Measurements from ENCODE around the gene IDH3G.

Gene IDH3G

DNA sequence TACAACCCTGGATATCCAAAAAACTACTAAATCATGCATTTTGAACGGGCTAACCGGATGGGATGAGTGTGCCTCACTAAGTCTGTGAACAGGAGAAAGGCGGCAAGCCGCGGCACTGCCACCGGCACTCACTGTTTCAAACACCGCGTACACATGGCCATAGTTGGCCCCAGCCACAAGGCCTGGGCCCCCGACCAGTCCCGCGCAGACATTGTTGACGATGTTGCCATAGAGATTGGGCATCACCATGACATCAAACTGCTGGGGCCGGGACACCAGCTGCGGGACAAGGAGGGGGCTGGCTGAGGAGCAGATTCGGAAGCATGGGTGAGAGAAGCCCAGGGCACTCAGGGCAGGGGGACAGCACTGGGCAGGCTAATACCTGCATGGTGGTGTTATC, 7.5 kb downstream of the IDH3G start:
- no CpG with 5 or more reads among the region's 15 CpGs for WGBS (ENCODE audit: insufficient coverage, insufficient read length)
- Histone ChIP-seq H3K27me3 (ENCODE audit: control insufficient read depth, insufficient read depth, low read length) (no peaks in the 10 kb centered on the region), H3K4me1 (ENCODE audit: control insufficient read depth, insufficient read depth, low read length) (no peaks in the 10 kb centered on the region), H3K36me3 (ENCODE audit: control insufficient read depth, insufficient read depth, low read length) (peaks cover 9% of the 10 kb centered on the region), H3K9me3 (ENCODE audit: control insufficient read depth, insufficient read depth, low read length) (no peaks in the 10 kb centered on the region), H3K27ac (ENCODE audit: low read length) (no peak overlapping the region), H3K4me3 (ENCODE audit: low read length) (no peak overlapping the region)
- no peak for DNase-seq (ENCODE audit: low read depth, low spot score)

- Histone ChIP-seq H3K36me3 (ENCODE audit: control insufficient read depth, insufficient read depth, low read length) (peaks cover 9% of the 10 kb centered on the region), H3K4me1 (ENCODE audit: control insufficient read depth, insufficient read depth, low read length) (no peaks in the 10 kb centered on the region), H3K27me3 (ENCODE audit: control insufficient read depth, insufficient read depth, low read length) (no peaks in the 10 kb centered on the region), H3K27ac (ENCODE audit: low read length) (no peak overlapping the region), H3K4me3 (ENCODE audit: low read length) (no peak overlapping the region), H3K9me3 (ENCODE audit: control insufficient read depth, insufficient read depth, low read length) (no peaks in the 10 kb centered on the region)
- WGBS (ENCODE audit: insufficient coverage, insufficient read length): no CpG with 5 or more reads among the region's 27 CpGs
- DNase-seq (ENCODE audit: low read depth, low spot score): no peak
Observed at GRCh38 chrX:153784325-153784967, 9.7 kb downstream of the IDH3G start.

GRCh38 chrX:153783378-153784013, 10.7 kb downstream of the IDH3G start:
- Histone ChIP-seq H3K9me3 (ENCODE audit: control insufficient read depth, insufficient read depth, low read length) (no peaks in the 10 kb centered on the region), H3K4me3 (ENCODE audit: low read length) (no peak overlapping the region), H3K36me3 (ENCODE audit: control insufficient read depth, insufficient read depth, low read length) (peaks cover 9% of the 10 kb centered on the region), H3K27ac (ENCODE audit: low read length) (no peak overlapping the region), H3K4me1 (ENCODE audit: control insufficient read depth, insufficient read depth, low read length) (no peaks in the 10 kb centered on the region), H3K27me3 (ENCODE audit: control insufficient read depth, insufficient read depth, low read length) (no peaks in the 10 kb centered on the region)
- WGBS (ENCODE audit: insufficient coverage, insufficient read length): no CpG with 5 or more reads among the region's 24 CpGs
- DNase-seq (ENCODE audit: low read depth, low spot score): no peak

DNA sequence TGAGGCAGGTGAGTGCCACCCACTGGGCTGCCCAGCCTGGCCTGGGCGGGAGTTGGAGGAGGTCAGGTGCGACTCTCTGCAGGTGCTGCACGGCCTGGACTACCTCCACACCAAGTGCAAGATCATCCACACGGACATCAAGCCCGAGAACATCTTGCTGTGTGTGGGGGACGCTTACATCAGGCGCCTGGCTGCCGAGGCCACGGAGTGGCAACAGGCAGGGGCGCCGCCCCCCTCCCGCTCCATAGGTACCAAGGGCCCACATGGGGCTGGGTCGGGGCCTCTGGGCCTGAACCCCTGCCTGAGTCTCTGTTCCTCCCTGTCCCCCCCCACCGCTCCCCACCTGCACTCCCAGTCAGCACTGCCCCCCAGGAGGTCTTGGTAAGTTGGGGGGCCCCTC, 11.3 kb downstream of the IDH3G start:
- H3K4me3 ChIP-seq (ENCODE audit: low read length): no peak overlapping the region
- peaks cover 9% of the 10 kb centered on the region for H3K36me3 ChIP-seq (ENCODE audit: control insufficient read depth, insufficient read depth, low read length)
- H3K9me3 ChIP-seq (ENCODE audit: control insufficient read depth, insufficient read depth, low read length): no peaks in the 10 kb centered on the region
- no peaks in the 10 kb centered on the region for H3K27me3 ChIP-seq (ENCODE audit: control insufficient read depth, insufficient read depth, low read length)
- no CpG with 5 or more reads among the region's 14 CpGs for WGBS (ENCODE audit: insufficient coverage, insufficient read length)
- no peaks in the 10 kb centered on the region for H3K4me1 ChIP-seq (ENCODE audit: control insufficient read depth, insufficient read depth, low read length)
- no peak overlapping the region for H3K27ac ChIP-seq (ENCODE audit: low read length)
- no peak for DNase-seq (ENCODE audit: low read depth, low spot score)

- WGBS (ENCODE audit: insufficient coverage, insufficient read length): no CpG with 5 or more reads among the region's 11 CpGs
- Histone ChIP-seq H3K27me3 (ENCODE audit: control insufficient read depth, insufficient read depth, low read length) (no peaks in the 10 kb centered on the region), H3K27ac (ENCODE audit: low read length) (no peak overlapping the region), H3K4me3 (ENCODE audit: low read length) (no peak overlapping the region), H3K4me1 (ENCODE audit: control insufficient read depth, insufficient read depth, low read length) (no peaks in the 10 kb centered on the region), H3K36me3 (ENCODE audit: control insufficient read depth, insufficient read depth, low read length) (peaks cover 9% of the 10 kb centered on the region), H3K9me3 (ENCODE audit: control insufficient read depth, insufficient read depth, low read length) (no peaks in the 10 kb centered on the region)
- no peak for DNase-seq (ENCODE audit: low read depth, low spot score)
Observed at GRCh38 chrX:153782313-153782712, 11.9 kb downstream of the IDH3G start.

DNA sequence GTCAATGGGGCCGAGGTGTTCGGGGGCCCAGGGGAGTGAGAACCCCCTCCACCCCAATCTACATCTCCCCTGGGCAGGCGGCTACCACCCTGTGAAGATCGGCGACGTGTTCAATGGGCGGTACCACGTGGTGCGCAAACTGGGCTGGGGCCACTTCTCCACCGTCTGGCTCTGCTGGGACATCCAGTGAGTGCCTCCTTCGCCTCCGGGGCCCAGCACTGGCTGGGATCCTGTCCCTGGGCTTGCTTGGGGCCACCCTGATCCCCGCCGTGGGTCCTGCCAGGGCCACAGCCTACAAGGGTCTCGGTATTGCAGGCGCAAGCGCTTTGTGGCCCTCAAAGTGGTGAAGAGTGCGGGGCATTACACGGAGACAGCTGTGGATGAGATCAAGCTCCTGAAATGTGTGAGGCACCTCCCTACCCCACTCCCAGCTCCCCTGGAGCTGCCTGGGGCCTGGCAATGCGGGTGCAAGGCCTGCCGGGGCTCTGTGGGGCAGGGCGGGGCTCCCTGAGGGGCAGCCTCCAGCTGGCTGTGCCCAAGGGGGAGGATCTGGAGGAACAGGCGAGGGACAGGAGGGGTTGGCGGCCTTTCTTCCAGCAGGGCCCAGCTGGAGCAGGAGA, 12.6 kb downstream of the IDH3G start:
- H3K27me3 ChIP-seq (ENCODE audit: control insufficient read depth, insufficient read depth, low read length): no peaks in the 10 kb centered on the region
- WGBS (ENCODE audit: insufficient coverage, insufficient read length): no CpG with 5 or more reads among the region's 24 CpGs
- no peak for DNase-seq (ENCODE audit: low read depth, low spot score)
- H3K27ac ChIP-seq (ENCODE audit: low read length): no peak overlapping the region
- H3K36me3 ChIP-seq (ENCODE audit: control insufficient read depth, insufficient read depth, low read length): peaks cover 9% of the 10 kb centered on the region
- H3K4me1 ChIP-seq (ENCODE audit: control insufficient read depth, insufficient read depth, low read length): no peaks in the 10 kb centered on the region
- H3K4me3 ChIP-seq (ENCODE audit: low read length): no peak overlapping the region
- H3K9me3 ChIP-seq (ENCODE audit: control insufficient read depth, insufficient read depth, low read length): no peaks in the 10 kb centered on the region

- no CpG with 5 or more reads among the region's 52 CpGs for WGBS (ENCODE audit: insufficient coverage, insufficient read length)
- Histone ChIP-seq H3K4me3 (ENCODE audit: low read length) (no peak within 1 kb of the TSS), H3K27ac (ENCODE audit: low read length) (no peak within 1 kb of the TSS), H3K27me3 (ENCODE audit: control insufficient read depth, insufficient read depth, low read length) (no peaks in the 10 kb centered on the region), H3K36me3 (ENCODE audit: control insufficient read depth, insufficient read depth, low read length) (peaks cover 6% of the 10 kb centered on the region; the same call in 1 of the 2 replicates), H3K4me1 (ENCODE audit: control insufficient read depth, insufficient read depth, low read length) (no peaks in the 10 kb centered on the region), H3K9me3 (ENCODE audit: control insufficient read depth, insufficient read depth, low read length) (no peaks in the 10 kb centered on the region)
- no peak for DNase-seq (ENCODE audit: low read depth, low spot score)
Observed at GRCh38 chrX:153780678-153781427, 13.3 kb downstream of the IDH3G start, which contains the start of gene SRPK3. Gene SRPK3, plus strand, starts transcription at chrX:153781041. Its CDS starts 46 bp downstream, at chrX:153781087.

- no peak overlapping the region for H3K4me3 ChIP-seq (ENCODE audit: low read length)
- H3K27ac ChIP-seq (ENCODE audit: low read length): no peak overlapping the region
- WGBS (ENCODE audit: insufficient coverage, insufficient read length): no CpG with 5 or more reads among the region's 18 CpGs
- no peak for DNase-seq (ENCODE audit: low read depth, low spot score)
- H3K4me1 ChIP-seq (ENCODE audit: control insufficient read depth, insufficient read depth, low read length): no peaks in the 10 kb centered on the region
- H3K9me3 ChIP-seq (ENCODE audit: control insufficient read depth, insufficient read depth, low read length): no peaks in the 10 kb centered on the region
- H3K27me3 ChIP-seq (ENCODE audit: control insufficient read depth, insufficient read depth, low read length): no peaks in the 10 kb centered on the region
- H3K36me3 ChIP-seq (ENCODE audit: control insufficient read depth, insufficient read depth, low read length): peaks cover 2% of the 10 kb centered on the region; the same call in 1 of the 2 replicates
Observed at GRCh38 chrX:153779891-153780677, 14.1 kb downstream of the IDH3G start.

- H3K27ac ChIP-seq (ENCODE audit: low read length): no peak overlapping the region
- H3K9me3 ChIP-seq (ENCODE audit: control insufficient read depth, insufficient read depth, low read length): no peaks in the 10 kb centered on the region
- no peak overlapping the region for H3K4me3 ChIP-seq (ENCODE audit: low read length)
- H3K27me3 ChIP-seq (ENCODE audit: control insufficient read depth, insufficient read depth, low read length): no peaks in the 10 kb centered on the region
- DNase-seq (ENCODE audit: low read depth, low spot score): no peak
- H3K36me3 ChIP-seq (ENCODE audit: control insufficient read depth, insufficient read depth, low read length): peaks cover 2% of the 10 kb centered on the region; the same call in 1 of the 2 replicates
- no peaks in the 10 kb centered on the region for H3K4me1 ChIP-seq (ENCODE audit: control insufficient read depth, insufficient read depth, low read length)
- no CpG with 5 or more reads among the region's 16 CpGs for WGBS (ENCODE audit: insufficient coverage, insufficient read length)
Observed at GRCh38 chrX:153778684-153779101, 15.5 kb downstream of the IDH3G start.

DNA sequence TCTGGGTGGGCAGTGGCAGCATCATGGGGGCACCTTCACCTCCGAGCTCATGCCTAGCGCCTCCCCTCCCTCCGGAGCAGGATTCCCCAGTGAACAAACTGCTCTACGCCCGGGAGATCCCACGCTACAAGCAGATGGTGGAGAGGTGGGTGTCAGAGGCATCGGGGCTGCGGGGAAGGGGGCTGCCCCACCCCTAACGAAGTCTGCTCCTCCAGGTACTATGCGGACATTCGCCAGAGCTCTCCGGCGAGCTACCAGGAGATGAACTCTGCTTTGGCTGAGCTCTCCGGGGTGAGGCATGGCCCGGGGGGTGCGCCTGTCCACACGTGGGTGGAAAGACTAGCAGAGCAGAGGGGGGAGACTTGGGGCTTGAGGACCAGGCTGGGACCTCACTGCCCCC, 16.0 kb downstream of the IDH3G start:
- no peaks in the 10 kb centered on the region for H3K9me3 ChIP-seq (ENCODE audit: control insufficient read depth, insufficient read depth, low read length)
- no peaks in the 10 kb centered on the region for H3K4me1 ChIP-seq (ENCODE audit: control insufficient read depth, insufficient read depth, low read length)
- no peak for DNase-seq (ENCODE audit: low read depth, low spot score)
- WGBS (ENCODE audit: insufficient coverage, insufficient read length): no CpG with 5 or more reads among the region's 17 CpGs
- H3K27me3 ChIP-seq (ENCODE audit: control insufficient read depth, insufficient read depth, low read length): no peaks in the 10 kb centered on the region
- peaks cover 2% of the 10 kb centered on the region; the same call in 1 of the 2 replicates for H3K36me3 ChIP-seq (ENCODE audit: control insufficient read depth, insufficient read depth, low read length)
- no peak overlapping the region for H3K27ac ChIP-seq (ENCODE audit: low read length)
- H3K4me3 ChIP-seq (ENCODE audit: low read length): no peak overlapping the region

All from iPS DF 6.9 (cell line).